ENCODE results near the gene OTOG. TPM values are rescaled to one million over a fixed set of nuclear protein-coding genes. Genes with fewer than 3 reads are reported as not detected.

OTOG gene
- total RNA-seq, 1 donor = not detected

DNA sequence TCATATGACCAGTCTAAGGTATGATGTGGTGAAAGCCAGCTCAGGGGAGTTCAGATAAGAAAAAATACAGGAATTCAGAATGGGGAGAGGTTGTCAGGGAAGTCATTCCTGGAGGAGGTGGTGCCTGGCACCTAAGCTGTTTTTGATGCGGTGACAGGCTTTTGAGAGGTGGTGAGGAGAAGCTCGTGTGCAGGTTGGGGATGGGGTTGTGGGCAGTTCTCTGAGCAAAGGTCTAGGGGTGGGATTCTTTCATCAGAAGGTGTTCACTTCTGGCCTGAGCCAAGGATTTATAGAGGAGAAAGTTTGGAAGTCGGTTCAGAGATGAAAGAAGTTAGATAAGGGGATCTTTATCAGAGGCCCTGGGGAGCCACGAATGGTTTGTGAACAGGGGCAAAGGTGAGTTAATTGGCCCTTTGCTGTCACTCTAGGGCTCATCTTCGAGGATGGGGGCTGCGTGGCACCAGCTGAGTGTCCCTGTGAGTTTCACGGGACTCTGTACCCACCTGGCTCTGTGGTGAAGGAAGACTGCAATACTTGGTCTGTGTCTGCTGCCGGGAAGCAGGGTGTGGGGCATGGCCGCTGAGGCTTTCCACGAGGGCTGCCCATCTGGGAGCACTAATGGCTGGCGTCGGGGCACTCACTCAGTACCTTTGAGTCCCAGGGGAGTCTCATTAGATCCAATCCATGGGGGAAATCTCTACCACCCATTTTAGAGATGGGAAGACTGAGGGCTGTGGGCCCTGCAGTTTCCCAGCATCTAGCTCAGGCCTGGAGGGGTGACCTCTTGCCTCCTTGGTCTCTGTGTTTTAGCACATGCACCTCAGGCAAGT is 13.4 kb downstream of the OTOG start:
- TF ChIP-seq, protein P1, sequence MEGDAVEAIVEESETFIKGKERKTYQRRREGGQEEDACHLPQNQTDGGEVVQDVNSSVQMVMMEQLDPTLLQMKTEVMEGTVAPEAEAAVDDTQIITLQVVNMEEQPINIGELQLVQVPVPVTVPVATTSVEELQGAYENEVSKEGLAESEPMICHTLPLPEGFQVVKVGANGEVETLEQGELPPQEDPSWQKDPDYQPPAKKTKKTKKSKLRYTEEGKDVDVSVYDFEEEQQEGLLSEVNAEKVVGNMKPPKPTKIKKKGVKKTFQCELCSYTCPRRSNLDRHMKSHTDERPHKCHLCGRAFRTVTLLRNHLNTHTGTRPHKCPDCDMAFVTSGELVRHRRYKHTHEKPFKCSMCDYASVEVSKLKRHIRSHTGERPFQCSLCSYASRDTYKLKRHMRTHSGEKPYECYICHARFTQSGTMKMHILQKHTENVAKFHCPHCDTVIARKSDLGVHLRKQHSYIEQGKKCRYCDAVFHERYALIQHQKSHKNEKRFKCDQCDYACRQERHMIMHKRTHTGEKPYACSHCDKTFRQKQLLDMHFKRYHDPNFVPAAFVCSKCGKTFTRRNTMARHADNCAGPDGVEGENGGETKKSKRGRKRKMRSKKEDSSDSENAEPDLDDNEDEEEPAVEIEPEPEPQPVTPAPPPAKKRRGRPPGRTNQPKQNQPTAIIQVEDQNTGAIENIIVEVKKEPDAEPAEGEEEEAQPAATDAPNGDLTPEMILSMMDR (IDR thresholded peaks at IDR 0.05; ENCODE audit: insufficient read depth, low read length) = no peak
- H3K4me3 ChIP-seq (ENCODE audit: low read depth, low read length) = no peak overlapping the region
- DNase-seq (ENCODE audit: low read depth) = no peak

DNA sequence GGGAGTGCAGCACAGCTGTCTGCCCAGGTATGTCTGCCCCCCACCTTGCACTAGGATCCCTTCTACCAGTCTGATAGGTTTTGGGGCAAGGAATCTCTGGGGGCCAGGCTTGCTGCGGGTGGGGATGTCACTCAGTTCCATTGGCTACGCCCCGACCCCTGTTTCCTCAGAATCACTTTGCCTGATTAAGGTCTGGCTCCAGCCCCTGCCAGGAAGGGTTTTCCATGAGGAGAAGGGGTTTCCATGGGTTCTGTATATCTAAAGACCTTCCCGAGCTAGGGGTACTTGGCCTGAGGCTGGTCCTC is 14.0 kb downstream of the OTOG start:
- TF ChIP-seq, protein P1 (IDR thresholded peaks at IDR 0.05; ENCODE audit: insufficient read depth, low read length) = no peak
- H3K4me3 ChIP-seq (ENCODE audit: low read depth, low read length) = no peak overlapping the region
- DNase-seq (ENCODE audit: low read depth) = no peak

DNA sequence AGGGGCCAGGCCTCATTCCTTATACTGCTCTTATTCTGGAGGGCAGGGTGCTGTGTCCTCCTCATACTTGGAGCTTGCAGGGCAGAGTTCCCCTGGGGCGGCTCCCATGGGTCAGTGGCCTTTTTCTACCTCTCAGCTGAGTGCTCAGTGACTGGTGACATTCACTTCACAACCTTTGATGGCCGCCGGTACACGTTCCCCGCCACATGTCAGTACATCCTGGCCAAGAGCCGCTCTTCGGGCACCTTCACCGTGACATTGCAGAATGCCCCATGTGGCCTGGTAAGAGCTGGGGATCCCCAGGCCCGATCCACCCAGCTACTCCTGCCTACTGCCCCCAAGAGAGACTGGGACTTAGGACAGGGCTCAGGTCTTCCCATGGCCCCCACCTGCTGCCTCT is 14.5 kb downstream of the OTOG start:
- DNase-seq (ENCODE audit: low read depth) = no peak
- no peak overlapping the region for H3K4me3 ChIP-seq (ENCODE audit: low read depth, low read length)
- TF ChIP-seq, protein P1 (IDR thresholded peaks at IDR 0.05; ENCODE audit: insufficient read depth, low read length) = no peak

DNA sequence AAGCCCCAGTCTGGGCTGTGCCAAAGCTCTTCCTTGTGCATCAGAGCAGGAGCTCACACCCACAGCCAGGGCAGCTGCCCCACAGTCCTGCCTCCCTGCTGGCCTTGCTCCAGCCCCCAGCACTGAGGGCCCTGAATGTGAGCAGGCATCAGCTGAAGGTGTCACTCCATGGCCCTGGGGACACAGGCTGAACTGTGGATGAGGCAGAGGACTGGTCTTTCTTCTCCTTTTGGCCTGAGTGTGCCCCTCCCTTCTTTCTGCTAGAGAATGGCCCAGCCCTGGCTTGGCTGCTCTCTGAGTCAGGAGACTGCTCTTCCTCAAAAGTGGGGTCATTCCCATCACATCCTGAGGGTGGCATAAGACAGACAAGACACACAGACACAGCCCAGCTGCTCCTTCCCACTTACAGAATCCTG is 16.2 kb downstream of the OTOG start:
- TF ChIP-seq, protein P1 (IDR thresholded peaks at IDR 0.05; ENCODE audit: insufficient read depth, low read length) = no peak
- no peak for DNase-seq (ENCODE audit: low read depth)

DNA sequence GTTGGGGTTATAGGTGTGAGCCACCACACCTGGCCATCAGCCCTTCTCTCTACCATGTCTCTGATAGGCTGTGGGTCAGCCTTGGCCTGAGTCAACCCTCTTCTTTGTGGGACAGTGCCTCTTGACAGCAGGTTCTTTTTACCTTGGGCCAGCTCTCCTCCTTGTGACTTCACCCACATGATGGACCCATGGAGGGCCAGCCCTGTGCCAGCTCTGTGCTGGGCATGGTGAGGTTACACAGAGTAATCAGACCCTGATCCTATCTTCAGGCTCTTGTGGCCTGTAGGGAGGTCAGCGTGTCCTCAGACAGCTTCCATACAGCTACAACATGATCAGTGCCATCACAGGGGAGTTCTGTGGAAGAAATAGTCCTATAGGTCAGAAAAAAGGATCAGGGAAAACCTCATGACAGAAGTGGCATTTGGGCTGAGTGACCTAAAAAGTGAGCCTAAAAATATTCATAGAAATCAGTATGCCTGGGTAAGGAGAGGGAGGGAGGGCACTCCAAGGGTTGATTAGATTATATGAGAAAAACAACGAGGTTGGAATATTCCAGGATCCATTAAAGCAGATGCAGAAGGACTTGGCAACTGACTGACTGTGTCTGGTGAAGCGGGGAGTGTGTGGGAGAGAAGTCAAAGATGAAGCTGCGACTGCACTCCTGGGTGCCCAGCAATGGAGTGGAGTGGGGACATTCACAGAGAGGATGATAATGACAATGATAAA is 17.1 kb downstream of the OTOG start:
- no peak for DNase-seq (ENCODE audit: low read depth)
- TF ChIP-seq, protein P1 (IDR thresholded peaks at IDR 0.05; ENCODE audit: insufficient read depth, low read length) = no peak
- no peak overlapping the region for H3K4me3 ChIP-seq (ENCODE audit: low read depth, low read length)

More for the DNA sequence above, 16.2 kb downstream of the OTOG start:
- H3K4me3 ChIP-seq (ENCODE audit: low read depth, low read length) = no peak overlapping the region

DNA sequence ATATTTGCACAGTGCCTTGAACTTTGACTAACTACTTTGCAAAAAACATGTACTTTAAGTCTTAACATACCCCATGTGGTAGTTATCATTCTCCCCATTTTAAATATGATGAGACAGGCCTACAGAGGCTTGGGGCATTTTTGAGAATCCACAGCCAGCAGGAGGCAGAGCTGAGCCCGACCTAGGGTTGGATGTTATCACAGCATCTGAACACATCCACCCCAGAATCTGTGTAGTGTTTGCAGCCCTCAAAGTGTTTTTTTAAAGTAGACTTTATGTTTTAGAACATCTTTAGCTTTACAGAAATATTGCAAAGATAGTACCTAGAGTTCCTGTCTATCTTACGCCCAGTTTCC is 17.6 kb downstream of the OTOG start:
- TF ChIP-seq, protein P1 (IDR thresholded peaks at IDR 0.05; ENCODE audit: insufficient read depth, low read length) = no peak
- no peak overlapping the region for H3K4me3 ChIP-seq (ENCODE audit: low read depth, low read length)
- DNase-seq (ENCODE audit: low read depth) = no peak
